K562 (cell line): ENCODE data around the gene IFFO2. TPM values are rescaled to one million over a fixed set of nuclear protein-coding genes. Genes with fewer than 3 reads are reported as not detected.
A peak's percentile ranks its signal among the peaks of the same experiment; 100 is the strongest.

Experiments used
- ATAC-seq: fragments of 200-7000 bp; cut with Tn5 transposase; 3 replicates; pipeline ENCODE4 v1.9.1; 2020; ENCODE audit warnings: moderate library complexity
- BruUV-seq: library from RNA; stranded (reverse); fragments of 400-500 nt; replicated peaks from 2 replicates; lab custom pipeline; 2021; lab: Mats Ljungman, UMichigan
- CTCF ChIA-PET: fragments of 300-600 bp; formaldehyde crosslinking; extraction: SDS; loops from one replicate; lab custom pipeline; 2021; ENCODE audit warnings: low intra/inter-chr PET ratio; lab: Yijun Ruan, JAX
- POLR2A ChIA-PET: fragments of 300-600, 350-650 bp; sonication (Branson Sonifier 250); formaldehyde crosslinking; extraction: SDS; loops from one replicate; lab custom pipeline; 2021; ENCODE audit warnings: antibody characterized with exemption, inconsistent platforms; lab: Yijun Ruan, JAX
- DNase-seq, 4 experiments: peaks; one replicate each; pipeline versions ENCODE4 v3.0.0 to v3.0.0-alpha.2; 2011 to 2018; ENCODE audit warnings: low spot score in 3 of 4, mixed read lengths in 3 of 4; ENCODE audit errors: extremely low read depth in 1 of 4
- FAIRE-seq: peaks from 2 replicates; lab custom pipeline; 2011; peaks lifted over from hg19 to GRCh38; lab: Jason Lieb, UNC
- H2AFZ ChIP-seq: 2 replicates; pipeline ENCODE4 v1.6.0; 2011; ENCODE audit warnings: low read depth, low read length, control low read depth, inconsistent platforms
- H3K27ac ChIP-seq: fragments of 200-600 bp; 3 replicates; pipeline ENCODE4 v1.8.0; 2011; ENCODE audit warnings: low read depth, mild to moderate bottlenecking, control low read depth, inconsistent platforms, low read length, moderate library complexity, mixed read lengths; ENCODE audit errors: extremely low read depth
- H3K27me3 ChIP-seq, 2 experiments: fragments of 300-600 bp in 1 of 2; 2 replicates in 1 of 2; 3 replicates in 1 of 2; pipeline versions ENCODE4 v1.6.0 to v1.8.0; 2011; ENCODE audit warnings: inconsistent platforms in 2 of 2, low read length in 2 of 2, mild to moderate bottlenecking in 1 of 2, mixed read lengths in 1 of 2, moderate library complexity in 1 of 2; ENCODE audit not compliant: control insufficient read depth in 2 of 2, insufficient read depth in 2 of 2
- H3K36me3 ChIP-seq: fragments of 300-600 bp; 3 replicates; pipeline ENCODE4 v1.8.0; 2011; ENCODE audit warnings: mild to moderate bottlenecking, low read length, inconsistent platforms; ENCODE audit not compliant: control insufficient read depth, insufficient read depth
- H3K4me1 ChIP-seq, 2 experiments: fragments of 200-600 bp in 1 of 2; replicated peaks in 1 of 2; 2 replicates in 1 of 2; 3 replicates in 1 of 2; pipeline versions ENCODE4 v1.5.1 to v1.8.0; 2011; ENCODE audit warnings: inconsistent platforms in 2 of 2, low read length in 2 of 2, mild to moderate bottlenecking in 1 of 2, mixed read lengths in 1 of 2, moderate library complexity in 1 of 2; ENCODE audit not compliant: control insufficient read depth in 2 of 2, insufficient read depth in 2 of 2
- H3K4me2 ChIP-seq: 2 replicates; pipeline ENCODE4 v1.6.1; 2011; ENCODE audit warnings: low read length, control low read depth, inconsistent platforms, mixed read lengths; ENCODE audit not compliant: insufficient read depth
- H3K4me3 ChIP-seq: fragments of 200-600 bp; sonication (generic), shearing (Covaris generic); 2 replicates; pipeline ENCODE4 v1.5.1; 2016; ENCODE audit warnings: control low read depth, inconsistent platforms
- H3K79me2 ChIP-seq: fragments of 200-600 bp; 3 replicates; pipeline ENCODE4 v1.8.0; 2011; ENCODE audit warnings: low read length, inconsistent platforms; ENCODE audit not compliant: control insufficient read depth, insufficient read depth
- H3K9ac ChIP-seq, 2 experiments: 2 replicates each; pipeline versions ENCODE4 v1.6.0 to v1.6.1; 2011; ENCODE audit warnings: low read depth in 2 of 2, low read length in 2 of 2, control low read depth in 1 of 2, inconsistent platforms in 1 of 2, mild to moderate bottlenecking in 1 of 2, mixed read lengths in 1 of 2; ENCODE audit not compliant: insufficient read depth in 1 of 2
- H3K9me1 ChIP-seq: one replicate; pipeline ENCODE4 v1.6.0; 2011; ENCODE audit warnings: inconsistent platforms, mild to moderate bottlenecking, low read length, moderate library complexity; ENCODE audit not compliant: control insufficient read depth, insufficient read depth
- H3K9me3 ChIP-seq: replicated peaks from 2 replicates; pipeline ENCODE4 v1.5.1; 2011; ENCODE audit warnings: low read depth, low read length, inconsistent platforms; ENCODE audit not compliant: control insufficient read depth, insufficient read depth
- H4K20me1 ChIP-seq: replicated peaks from 2 replicates; pipeline ENCODE4 v1.6.1; 2011; ENCODE audit warnings: low read length, inconsistent platforms, mixed read lengths; ENCODE audit not compliant: control insufficient read depth, insufficient read depth
- ARID1B ChIP-seq: fragments of 450-650 bp; IDR thresholded peaks from 2 replicates; pipeline ENCODE4 v1.6.1; 2016; ENCODE audit warnings: antibody characterized with exemption, mild to moderate bottlenecking, inconsistent platforms
- ARNT ChIP-seq, 2 experiments: fragments of 450-650 bp; IDR thresholded peaks; 2 replicates each; pipeline ENCODE4 v1.6.1; 2016; ENCODE audit warnings: mild to moderate bottlenecking in 1 of 2
- CHD2 ChIP-seq: IDR thresholded peaks from 2 replicates; pipeline ENCODE4 v1.6.1; 2011; ENCODE audit warnings: low read depth, low read length
- ETV1 ChIP-seq: fragments of 450-650 bp; conservative IDR thresholded peaks from 2 replicates; pipeline ENCODE4 v1.6.1; 2016; ENCODE audit warnings: missing genetic modification characterization, control low read depth, low read depth, missing compliant biosample characterization
- ZBTB7A ChIP-seq: IDR thresholded peaks from 2 replicates; pipeline ENCODE4 v1.6.1; 2011; ENCODE audit warnings: low read depth, mild to moderate bottlenecking, low read length, moderate library complexity, borderline replicate concordance; ENCODE audit not compliant: control insufficient read depth
- WGBS: fragments of 100-300 bp; shearing (Covaris generic); methylation state at CpG from one replicate; pipeline ENCODE4 v1.1.6; 2016; ENCODE audit warnings: low coverage, mixed read lengths; ENCODE audit not compliant: insufficient coverage; ENCODE audit errors: missing lambda C conversion rate; 5-methylcytosine and 5-hydroxymethylcytosine counted together
- in situ Hi-C: fragments of 300-500 bp; cut with MboI; formaldehyde crosslinking; loops from 4 replicates; pipeline ENCODE4 v1.15.0; 2018; ENCODE audit warnings: inconsistent platforms, mixed read lengths
- intact Hi-C: fragments of 100-400 bp; cut with micrococcal nuclease; formaldehyde crosslinking; loops from 2 replicates; pipeline ENCODE4 v1.14.2; 2022
- polyA plus RNA-seq, 8 experiments: library from polyadenylated mRNA; depleted of rRNA in 4 of 8; stranded (reverse) in 5 of 8; unstranded in 3 of 8; fragments of >200 nt; fragmentation: Nextera tagmentation in 2 of 8; fragmentation: Illumina TruSeq in 1 of 8; extraction: Ambion mirVana in 2 of 8; extraction: Trizol in 1 of 8; gene quantifications; 2 replicates each; pipeline versions ENCODE4 v1.2.1 to v1.2.3, GENCODE V29; 2011 to 2014; ENCODE audit warnings: inconsistent platforms in 1 of 8, missing spikeins in 1 of 8
- total RNA-seq, 7 experiments: library from RNA; depleted of rRNA in 6 of 7; stranded (reverse); fragments of >200 nt in 6 of 7; fragmentation: Illumina TruSeq in 2 of 7; extraction: Trizol in 2 of 7; gene quantifications; 2 replicates each; pipeline versions ENCODE4 v1.2.1 to v1.2.3, GENCODE V29; 2011 to 2021; ENCODE audit warnings: low replicate concordance in 1 of 7
- TF ChIP-seq, protein P1 (sequence below), 3 experiments: IDR thresholded peaks in 2 of 3; conservative IDR thresholded peaks in 1 of 3; 2 replicates each; pipeline ENCODE4 v1.5.1; 2011 to 2012; ENCODE audit warnings: low read length in 3 of 3, mild to moderate bottlenecking in 3 of 3, control low read depth in 2 of 3, improper control_type of control experiment in 1 of 3, inconsistent platforms in 1 of 3, low read depth in 1 of 3, mixed read lengths in 1 of 3, moderate library complexity in 1 of 3; ENCODE audit not compliant: insufficient read depth in 2 of 3

The IFFO2 gene
- total and polyA plus RNA-seq, 9 of the 15 experiments (the other 6 are each of a cell fraction or from before 2014, with no cell fraction given), result 0.15 to 1.0 (median 0.44) TPM; not detected in 2

DNA sequence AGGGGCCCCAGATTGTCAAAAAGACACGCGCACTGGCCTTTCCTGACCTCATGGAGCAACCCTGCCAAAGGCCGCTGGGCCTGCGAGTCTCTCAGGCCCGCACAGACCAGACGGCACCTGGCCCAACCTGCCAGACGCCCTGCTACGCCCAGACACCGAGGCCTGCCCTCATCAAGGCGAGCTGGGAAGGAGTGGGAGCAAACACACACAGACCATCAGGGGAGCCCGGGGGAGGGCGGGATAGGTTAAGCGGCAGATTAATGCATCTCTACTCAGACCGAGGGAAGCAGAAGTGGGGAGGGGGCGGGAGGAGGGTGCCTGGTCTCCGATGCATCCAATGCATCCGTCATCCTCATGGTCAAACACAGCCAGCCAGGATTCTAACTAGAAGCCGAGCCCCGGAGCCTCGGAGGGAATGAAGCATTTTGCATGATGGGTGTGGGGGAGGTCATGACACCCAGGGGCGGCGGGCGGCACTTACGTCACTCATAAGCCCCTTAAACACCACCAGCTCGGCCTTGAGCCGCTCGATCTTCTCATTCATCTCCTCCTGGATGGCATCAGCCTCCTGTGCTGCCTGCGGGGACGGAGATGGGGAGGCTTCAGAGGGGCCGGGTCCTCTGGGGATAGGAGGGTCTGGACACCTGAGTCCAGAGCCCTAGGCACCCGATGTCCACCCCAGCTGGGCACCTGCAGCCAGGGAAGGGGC is 37.1 kb downstream of the IFFO2 start:
- BruUV-seq, result no TSS peak
- Histone ChIP-seq H3K79me2 (no peaks in the 10 kb centered on the region), H3K4me3 (no peak overlapping the region), H3K9me3 (no peaks in the 10 kb centered on the region), H3K36me3 (no peaks in the 10 kb centered on the region), H3K27me3 (peaks cover 75 to 94% of the 10 kb centered on the region in 2 experiments), H4K20me1 (peaks cover 19% of the 10 kb centered on the region), H2AFZ (no peak overlapping the region), H3K9ac (peak overlapping the region in 1 of 2 experiments; percentile 29; a peak in 1 of 4 replicates), H3K9me1 (no peaks in the 10 kb centered on the region), H3K27ac (no peak overlapping the region), H3K4me1 (peaks cover 0 to 8% of the 10 kb centered on the region in 2 experiments; a peak in 1 of 5 replicates), H3K4me2 (no peak overlapping the region)
- no peak for FAIRE-seq
- WGBS, result 9% methylated on average over 30 of the region's 31 CpGs
- ChIA-PET CTCF (no interaction called here), POLR2A (no interaction called here)
- TF ChIP-seq ARNT (IDR thresholded peaks at IDR 0.05), result no peak
- 0 out of 2 replicates have a peak, but pooled peaks have one; percentile 19 for TF ChIP-seq ZBTB7A
- in situ Hi-C loops, result no loop called here
- no peak for DNase-seq
- ATAC-seq, result no peak
- intact Hi-C loops, result loop anchor here (10.0 kb wide), 1 partner anchor 325 kb away; no protein-coding TSS in a partner anchor

DNA sequence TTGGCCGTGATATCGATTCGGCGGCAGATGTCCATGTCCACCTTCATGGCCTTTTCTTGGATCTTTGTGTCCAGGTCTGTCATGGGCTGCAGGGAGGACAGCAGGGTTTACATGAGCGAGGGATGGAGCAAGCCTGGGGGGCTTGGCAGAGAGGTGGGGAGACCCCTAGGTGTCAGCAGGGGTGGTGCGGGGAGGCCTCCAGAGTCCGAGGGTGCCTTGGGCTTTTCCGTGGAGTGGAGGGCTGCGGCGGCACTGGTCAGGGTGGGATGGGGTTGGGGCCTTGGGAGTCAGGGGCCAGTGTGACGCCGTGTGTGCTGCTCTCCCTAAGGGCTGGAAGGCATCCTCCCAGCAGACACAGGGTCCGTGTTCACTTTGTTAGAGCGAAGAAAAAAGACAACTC is 38.1 kb downstream of the IFFO2 start:
- peaks cover 69 to 85% of the 10 kb centered on the region in 2 experiments for H3K27me3 ChIP-seq
- ATAC-seq (0 out of 3 replicates have a peak, but pooled peaks have one; percentile 11), FAIRE-seq (no peak), DNase-seq (no peak)
- no peak overlapping the region for H3K4me2 ChIP-seq
- H3K36me3 ChIP-seq, result no peaks in the 10 kb centered on the region
- intact Hi-C loops (loop anchor here (10.0 kb wide), 1 partner anchor 326 kb away; no protein-coding TSS in a partner anchor), in situ Hi-C loops (no loop called here)
- no peak overlapping the region for H2AFZ ChIP-seq
- H3K9me3 ChIP-seq, result no peaks in the 10 kb centered on the region
- H4K20me1 ChIP-seq, result peaks cover 16% of the 10 kb centered on the region
- H3K9ac ChIP-seq, result no peak overlapping the region; a peak in 1 of 4 replicates
- 49% methylated on average over 11 of the region's 14 CpGs for WGBS
- H3K9me1 ChIP-seq, result no peaks in the 10 kb centered on the region
- H3K27ac ChIP-seq, result no peak overlapping the region
- peaks cover 0 to 8% of the 10 kb centered on the region in 2 experiments; a peak in 1 of 5 replicates for H3K4me1 ChIP-seq
- BruUV-seq, result no TSS peak
- CTCF ChIA-PET, result no interaction called here
- H3K79me2 ChIP-seq, result no peaks in the 10 kb centered on the region
- no peak overlapping the region for H3K4me3 ChIP-seq
- no peak for TF ChIP-seq ARID1B
- TF ChIP-seq, protein P1, sequence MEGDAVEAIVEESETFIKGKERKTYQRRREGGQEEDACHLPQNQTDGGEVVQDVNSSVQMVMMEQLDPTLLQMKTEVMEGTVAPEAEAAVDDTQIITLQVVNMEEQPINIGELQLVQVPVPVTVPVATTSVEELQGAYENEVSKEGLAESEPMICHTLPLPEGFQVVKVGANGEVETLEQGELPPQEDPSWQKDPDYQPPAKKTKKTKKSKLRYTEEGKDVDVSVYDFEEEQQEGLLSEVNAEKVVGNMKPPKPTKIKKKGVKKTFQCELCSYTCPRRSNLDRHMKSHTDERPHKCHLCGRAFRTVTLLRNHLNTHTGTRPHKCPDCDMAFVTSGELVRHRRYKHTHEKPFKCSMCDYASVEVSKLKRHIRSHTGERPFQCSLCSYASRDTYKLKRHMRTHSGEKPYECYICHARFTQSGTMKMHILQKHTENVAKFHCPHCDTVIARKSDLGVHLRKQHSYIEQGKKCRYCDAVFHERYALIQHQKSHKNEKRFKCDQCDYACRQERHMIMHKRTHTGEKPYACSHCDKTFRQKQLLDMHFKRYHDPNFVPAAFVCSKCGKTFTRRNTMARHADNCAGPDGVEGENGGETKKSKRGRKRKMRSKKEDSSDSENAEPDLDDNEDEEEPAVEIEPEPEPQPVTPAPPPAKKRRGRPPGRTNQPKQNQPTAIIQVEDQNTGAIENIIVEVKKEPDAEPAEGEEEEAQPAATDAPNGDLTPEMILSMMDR (IDR thresholded peaks at IDR 0.05 in 2 of 3, conservative IDR thresholded peaks at IDR 0.05 in 1 of 3; ENCODE audit: insufficient read depth in 2 of 3, low read depth in 1 of 3, low read length in 3 of 3), result 0 out of 6 replicates have a peak, but pooled peaks of 1 of the 3 experiments have one; percentile 19
- TF ChIP-seq ETV1 (tag), result no peak
- no peak for TF ChIP-seq CHD2
- POLR2A ChIA-PET, result no interaction called here
